ENCODE measurements around the gene HS6ST3. TPM values are rescaled to one million over a fixed set of nuclear protein-coding genes. Genes with fewer than 3 reads are reported as not detected.

The HS6ST3 gene
- total and polyA plus RNA-seq, 12 donors, result 2.1 to 27.1 (median 6.2) TPM

DNA sequence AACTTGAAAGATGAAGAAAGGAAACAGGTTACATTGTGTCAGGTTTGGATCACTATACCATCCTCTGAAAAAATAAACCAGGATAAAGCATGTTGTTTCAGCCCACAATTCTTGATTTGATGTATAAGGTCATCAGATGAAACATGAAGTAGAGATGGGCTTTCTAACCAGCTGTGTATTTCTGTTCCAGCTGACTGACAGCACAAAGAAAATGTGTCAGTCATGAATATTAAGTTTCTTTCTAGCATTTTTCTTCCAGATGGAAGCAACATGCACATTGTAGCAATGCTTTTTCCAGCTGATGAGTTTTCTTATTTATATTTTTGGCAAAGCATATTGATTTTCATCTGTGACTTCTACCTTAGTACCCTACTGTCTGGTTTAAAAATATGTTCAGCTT, 704.8 kb downstream of the HS6ST3 start:
- H3K4me3 ChIP-seq, result no peak overlapping the region
- no peak for DNase-seq
- no peaks in the 10 kb centered on the region for H3K9me3 ChIP-seq (replicated peaks in 1 of 3)
- H3K27ac ChIP-seq, result no peak overlapping the region
- H3K27me3 ChIP-seq, result no peaks in the 10 kb centered on the region
- no peak for TF ChIP-seq POLR2A (IDR thresholded peaks at IDR 0.05)
- TF ChIP-seq, protein P1, sequence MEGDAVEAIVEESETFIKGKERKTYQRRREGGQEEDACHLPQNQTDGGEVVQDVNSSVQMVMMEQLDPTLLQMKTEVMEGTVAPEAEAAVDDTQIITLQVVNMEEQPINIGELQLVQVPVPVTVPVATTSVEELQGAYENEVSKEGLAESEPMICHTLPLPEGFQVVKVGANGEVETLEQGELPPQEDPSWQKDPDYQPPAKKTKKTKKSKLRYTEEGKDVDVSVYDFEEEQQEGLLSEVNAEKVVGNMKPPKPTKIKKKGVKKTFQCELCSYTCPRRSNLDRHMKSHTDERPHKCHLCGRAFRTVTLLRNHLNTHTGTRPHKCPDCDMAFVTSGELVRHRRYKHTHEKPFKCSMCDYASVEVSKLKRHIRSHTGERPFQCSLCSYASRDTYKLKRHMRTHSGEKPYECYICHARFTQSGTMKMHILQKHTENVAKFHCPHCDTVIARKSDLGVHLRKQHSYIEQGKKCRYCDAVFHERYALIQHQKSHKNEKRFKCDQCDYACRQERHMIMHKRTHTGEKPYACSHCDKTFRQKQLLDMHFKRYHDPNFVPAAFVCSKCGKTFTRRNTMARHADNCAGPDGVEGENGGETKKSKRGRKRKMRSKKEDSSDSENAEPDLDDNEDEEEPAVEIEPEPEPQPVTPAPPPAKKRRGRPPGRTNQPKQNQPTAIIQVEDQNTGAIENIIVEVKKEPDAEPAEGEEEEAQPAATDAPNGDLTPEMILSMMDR (IDR thresholded peaks at IDR 0.05), result no peak
- H3K4me1 ChIP-seq (replicated peaks in 1 of 2), result peaks cover 0 to 9% of the 10 kb centered on the region in 2 donors
- intact Hi-C loops (cut with DNase I), result no loop called here
- no peaks in the 10 kb centered on the region for H3K36me3 ChIP-seq (replicated peaks in 1 of 2)

DNA sequence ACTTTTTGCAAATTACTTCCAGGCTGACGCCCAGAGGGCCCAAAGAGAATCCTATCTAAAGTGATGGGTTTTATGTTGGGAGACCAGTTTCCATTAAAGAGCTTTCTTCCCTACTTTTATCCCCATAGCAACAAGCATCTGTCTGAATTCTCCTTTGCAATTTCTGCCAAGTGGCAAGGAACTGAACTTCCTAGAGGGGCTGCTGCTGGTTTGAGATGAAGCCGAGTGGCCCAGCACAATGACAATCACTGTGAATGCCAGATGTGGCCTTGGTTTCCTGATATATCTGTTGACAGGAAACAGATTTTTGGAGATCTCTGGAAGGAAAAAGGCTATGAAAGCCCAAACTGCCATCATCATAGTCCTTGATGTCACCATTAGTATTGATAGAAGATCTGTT, 705.8 kb downstream of the HS6ST3 start:
- 69 to 79% (median 78%) methylated on average over 2 of the region's 2 CpGs for WGBS, 4 donors
- TF ChIP-seq POLR2A (IDR thresholded peaks at IDR 0.05), result no peak
- TF ChIP-seq, protein P1 (IDR thresholded peaks at IDR 0.05), result no peak
- no peak for DNase-seq
- H3K4me1 ChIP-seq (replicated peaks in 1 of 2), result peaks cover 0 to 9% of the 10 kb centered on the region in 2 donors
- no peaks in the 10 kb centered on the region for H3K27me3 ChIP-seq
- H3K4me3 ChIP-seq, result no peak overlapping the region
- no peak overlapping the region for H3K27ac ChIP-seq
- no peaks in the 10 kb centered on the region for H3K36me3 ChIP-seq (replicated peaks in 1 of 2)
- H3K9me3 ChIP-seq (replicated peaks in 1 of 3), result no peaks in the 10 kb centered on the region
- intact Hi-C loops (cut with DNase I), result no loop called here

DNA sequence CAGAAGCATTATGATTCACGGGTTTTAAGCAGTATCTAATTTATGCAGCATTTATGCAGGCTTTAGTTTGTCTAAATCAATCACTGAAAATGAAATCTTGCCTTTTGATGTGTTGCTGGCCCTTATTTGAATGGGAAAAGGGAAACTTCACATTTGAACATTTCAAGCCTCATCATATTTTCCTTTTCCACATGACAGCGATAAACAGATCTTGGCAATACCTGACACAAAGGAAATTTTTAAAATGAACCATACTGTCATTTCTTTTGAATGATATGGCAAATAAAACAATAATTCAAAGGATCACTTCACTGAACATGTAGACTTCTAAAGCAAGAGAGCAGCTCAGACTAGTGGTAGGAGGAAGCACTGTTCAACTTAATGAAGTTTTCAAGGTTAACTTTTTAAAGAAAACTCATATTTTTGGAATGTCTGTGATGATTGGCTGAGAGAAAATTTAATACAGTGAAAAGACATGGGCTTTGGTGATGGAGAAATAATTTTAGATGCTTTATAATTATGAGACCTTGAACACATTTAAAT, 706.3 kb downstream of the HS6ST3 start:
- intact Hi-C loops (cut with DNase I), result no loop called here
- no peak for TF ChIP-seq POLR2A (IDR thresholded peaks at IDR 0.05)
- TF ChIP-seq, protein P1 (IDR thresholded peaks at IDR 0.05), result peak in 3 of 6 experiments; percentile 14 to 17 (median 16)
- no peak overlapping the region for H3K27ac ChIP-seq
- no peaks in the 10 kb centered on the region for H3K36me3 ChIP-seq (replicated peaks in 1 of 2)
- no peak for DNase-seq
- no peak overlapping the region for H3K4me3 ChIP-seq
- WGBS, 4 donors, result 83 to 89% (median 86%) methylated on average over 2 of the region's 2 CpGs
- H3K4me1 ChIP-seq (replicated peaks in 1 of 2), result peaks cover 0 to 9% of the 10 kb centered on the region in 2 donors
- no peaks in the 10 kb centered on the region for H3K9me3 ChIP-seq (replicated peaks in 1 of 3)
- H3K27me3 ChIP-seq, result no peaks in the 10 kb centered on the region

DNA sequence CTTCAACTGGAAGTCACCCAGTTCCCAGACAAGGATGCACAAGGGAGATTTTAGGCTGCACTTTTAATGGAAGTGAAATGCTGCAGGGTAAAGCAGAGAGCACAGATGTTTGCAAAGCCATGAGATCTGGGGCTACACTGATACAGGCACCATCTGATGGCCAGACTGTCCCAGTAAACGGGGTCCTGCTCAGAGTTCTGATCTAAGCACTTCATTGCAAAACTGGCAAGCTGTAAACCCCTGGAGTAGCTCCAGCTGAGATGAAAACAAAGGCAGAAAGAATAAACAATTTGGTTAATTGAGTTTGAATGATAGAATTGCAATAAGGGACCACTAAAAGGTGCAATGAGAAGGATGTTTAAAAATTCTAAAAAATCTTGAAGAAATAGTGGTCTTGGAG, 707.2 kb downstream of the HS6ST3 start:
- Histone ChIP-seq H3K4me1 (replicated peaks in 1 of 2) (peaks cover 0 to 9% of the 10 kb centered on the region in 2 donors), H3K36me3 (replicated peaks in 1 of 2) (no peaks in the 10 kb centered on the region), H3K27me3 (no peaks in the 10 kb centered on the region), H3K4me3 (no peak overlapping the region), H3K9me3 (replicated peaks in 1 of 3) (no peaks in the 10 kb centered on the region), H3K27ac (no peak overlapping the region)
- no peak for DNase-seq
- WGBS, 4 donors, result 47 to 67% (median 57%) methylated on average over 1 of the region's 1 CpG
- intact Hi-C loops (cut with DNase I), result no loop called here
- no peak for TF ChIP-seq POLR2A (IDR thresholded peaks at IDR 0.05)
- TF ChIP-seq, protein P1 (IDR thresholded peaks at IDR 0.05), result no peak

Data from adrenal gland (tissue), 12 donors.